ENCODE data around the gene OTUD5.
"Not testable (repeated sequence)": the region's sequence is repeated elsewhere in the genome, so short reads cannot be mapped to it uniquely, and the experiment has no call there.

OTUD5 gene

GRCh38 chrX:48883729-48884128 is 73.7 kb downstream of the OTUD5 start:
- peak; percentile 51 for DNase-seq

GRCh38 chrX:48876944-48877343 is 80.5 kb downstream of the OTUD5 start:
- DNase-seq: not testable (repeated sequence)
